Mesenteric fat pad (tissue), 1 donor: Measurements from ENCODE around the gene SLC38A3. TPM values are rescaled to one million over a fixed set of nuclear protein-coding genes. Genes with fewer than 3 reads are reported as not detected.

Experiments
- DNase-seq: peaks from one replicate; pipeline ENCODE4 v3.0.0-alpha.2; 2020; ENCODE audit warnings: low spot score
- microRNA-seq: library from miRNA; unstranded; fragments of <30 nt; microRNA quantifications from one replicate; pipeline ENCODE4 v1.2.0, GENCODE V29; 2020; ENCODE audit warnings: borderline number of aligned reads
- total RNA-seq: library from RNA; stranded (reverse); fragmentation: NEBNext Ultra II Directional; extraction: Animal tissue kit (Norgen Biotek cat#: 25700); gene quantifications from one replicate; pipeline ENCODE4 v1.2.1, GENCODE V29; 2021
- donor health status: DM: yes; HTN: yes; CAD: no.

SLC38A3 gene
- total RNA-seq, 1 donor from 2014 or later: 0.39 TPM

DNA sequence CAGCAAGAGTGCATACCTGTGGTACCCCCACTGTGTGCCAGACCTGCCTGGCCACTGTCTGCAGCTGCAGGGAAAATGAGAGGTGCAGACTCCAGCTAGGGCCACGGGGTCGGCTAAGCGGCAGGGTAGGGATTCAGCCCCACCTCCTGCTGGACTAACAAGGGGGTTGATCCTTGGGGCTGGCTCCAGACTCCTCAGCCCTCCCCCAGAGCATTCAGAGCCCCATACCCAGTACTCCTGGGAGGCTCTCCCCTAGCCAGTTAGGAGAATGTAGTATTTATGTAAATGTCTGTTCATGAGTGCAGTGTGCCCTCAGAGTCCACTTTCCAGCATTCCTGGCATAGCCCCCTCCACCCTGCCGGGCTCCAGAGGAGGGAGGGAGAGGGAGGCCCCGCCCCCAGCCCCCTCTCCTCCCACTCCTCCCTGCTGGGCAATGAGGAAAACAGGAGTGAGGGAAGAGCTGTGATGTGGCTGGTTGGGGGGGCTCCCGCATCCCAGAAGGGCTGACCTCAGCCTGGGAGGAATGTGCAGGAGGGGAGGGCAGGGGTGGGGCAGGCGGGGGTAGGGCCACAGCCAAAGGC lies 59.4 kb downstream of the SLC38A3 start:
- no peak for DNase-seq

GRCh38 chr3:50264964-50265485 lies 60.0 kb downstream of the SLC38A3 start:
- DNase-seq: no peak

DNA sequence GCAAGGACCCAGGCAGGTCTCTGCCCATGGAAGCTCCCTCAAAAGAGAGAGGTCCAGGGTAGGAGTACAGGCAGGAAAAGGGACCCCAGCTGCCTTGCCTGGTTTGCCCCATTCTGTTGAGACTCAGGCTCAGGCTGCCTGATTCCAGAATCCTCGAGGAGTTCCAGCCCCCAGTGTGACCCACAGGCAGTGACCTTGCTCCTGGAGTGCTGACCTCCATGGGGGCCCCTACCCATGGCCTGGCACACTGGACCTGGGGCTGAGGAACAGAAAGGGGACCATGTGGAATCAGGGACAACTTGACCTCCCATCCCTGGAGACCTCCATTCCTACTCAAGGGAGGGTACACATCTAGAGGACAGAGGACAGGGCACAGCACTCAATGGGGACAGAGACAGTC lies 60.5 kb downstream of the SLC38A3 start:
- DNase-seq: no peak

DNA sequence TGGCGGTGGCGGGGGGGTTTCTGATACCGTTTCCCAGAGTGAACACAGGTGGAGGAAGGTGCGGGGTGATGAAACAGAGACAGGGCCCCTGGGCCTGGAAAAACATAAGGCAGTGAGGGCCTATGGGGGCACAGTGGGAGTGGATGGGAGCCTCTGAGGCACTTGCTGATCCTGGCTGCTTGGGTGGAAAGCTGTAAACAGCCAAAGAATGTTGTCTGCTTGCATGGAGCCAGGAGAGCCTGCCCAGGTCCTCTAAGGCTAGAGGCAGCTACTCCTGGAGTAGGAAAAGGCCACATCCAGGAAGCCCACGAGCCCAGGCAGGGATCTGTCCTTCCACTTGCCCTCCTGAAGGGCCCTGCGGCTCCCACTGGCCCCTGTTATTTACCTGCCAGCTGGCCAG lies 60.9 kb downstream of the SLC38A3 start:
- DNase-seq: no peak

GRCh38 chr3:50266836-50267235 lies 61.8 kb downstream of the SLC38A3 start:
- no peak for DNase-seq

DNA sequence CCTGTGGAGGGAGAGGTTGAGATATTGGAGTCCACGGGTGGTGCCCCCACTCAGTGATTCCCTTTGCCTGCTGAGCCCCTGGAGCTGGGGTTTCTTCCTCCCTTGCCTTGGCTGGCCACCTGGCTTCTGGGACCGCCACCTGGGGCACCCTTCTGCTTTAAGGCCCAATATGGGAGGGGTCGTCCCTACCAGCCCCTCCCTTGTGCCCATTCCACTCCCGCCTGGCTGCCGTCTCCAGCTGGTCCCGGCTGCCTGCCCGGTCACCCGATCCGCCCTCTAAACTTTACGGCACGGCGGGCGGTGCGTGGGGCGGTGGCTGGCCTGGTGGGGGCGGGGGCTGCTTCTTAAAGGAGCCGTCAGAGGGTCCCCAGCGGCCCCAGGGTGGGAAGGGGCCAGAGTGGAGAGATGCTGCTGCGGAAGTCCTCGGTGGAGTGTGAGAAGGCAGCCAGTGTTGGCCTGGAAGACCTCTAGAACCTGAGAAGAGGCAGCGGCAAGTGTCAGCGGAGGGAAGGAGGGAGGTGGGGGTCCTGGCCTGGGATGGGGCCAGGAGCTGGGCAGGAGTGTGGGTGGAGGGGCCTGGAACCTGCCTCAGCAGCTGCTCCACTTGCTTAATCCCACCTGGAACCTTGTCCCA lies 62.3 kb downstream of the SLC38A3 start:
- DNase-seq: no peak

- DNase-seq: no peak
These were observed 63.2 kb downstream of the SLC38A3 start for GRCh38 chr3:50268276-50268675.

DNA sequence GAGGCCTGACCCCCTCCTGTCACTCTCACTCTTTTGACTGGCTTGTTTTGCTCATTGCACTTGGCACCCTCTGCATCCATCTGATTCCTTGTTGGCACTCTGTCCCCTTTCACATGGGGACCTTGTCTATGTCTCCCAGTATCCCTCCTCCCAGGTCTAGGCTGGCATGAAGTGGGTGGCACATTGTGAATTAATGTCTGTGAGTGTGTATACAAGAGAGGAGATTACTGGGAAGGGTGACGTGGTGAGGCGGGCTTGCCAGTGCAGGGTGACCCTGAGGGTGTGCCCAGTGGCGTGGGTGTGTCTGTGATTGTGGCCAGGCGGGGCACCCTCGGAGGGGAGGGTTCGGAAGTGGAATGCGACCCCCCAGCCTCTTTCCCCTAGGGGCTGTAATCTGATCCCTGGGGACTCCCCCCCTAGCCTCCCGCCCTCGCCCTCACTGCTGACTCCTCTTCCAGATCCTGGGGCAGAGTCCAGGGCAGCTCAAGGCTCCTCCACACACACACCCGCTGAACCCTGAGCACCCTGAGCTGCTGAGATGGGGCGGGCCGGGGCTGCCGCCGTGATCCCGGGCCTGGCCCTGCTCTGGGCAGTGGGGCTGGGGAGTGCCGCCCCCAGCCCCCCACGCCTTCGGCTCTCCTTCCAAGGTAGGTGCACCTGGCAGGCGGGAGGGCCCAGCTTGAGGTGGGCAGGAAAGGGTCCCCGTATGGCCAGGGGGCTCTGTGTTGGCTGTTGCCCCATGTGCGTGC lies 63.8 kb downstream of the SLC38A3 start, which contains the start of gene SEMA3B:
Gene SEMA3B (plus strand): TSS at position 445 of the 749 bp plus-strand sequence. CDS start 94 bp downstream, at position 539.
- no peak for DNase-seq

- no peak for DNase-seq
These were observed 64.4 kb downstream of the SLC38A3 start for GRCh38 chr3:50269460-50269859.

GRCh38 chr3:50269977-50270413 lies 64.9 kb downstream of the SLC38A3 start:
- no peak for DNase-seq

- DNase-seq: no peak
These were observed 65.6 kb downstream of the SLC38A3 start for GRCh38 chr3:50270422-50271224.

Small RNAs within 50 kb of the gene (microRNA-seq; reads per million reads assigned to microRNA genes)
- gene MIR566: not detected
- gene MIR5787: not detected

Other genes with a start within 250 kb of the SLC38A3 start
- gene RBM5, start 116.4 kb upstream of the SLC38A3 start, total RNA-seq: 132 TPM
- 51.5 TPM for gene SEMA3F, start 49.9 kb upstream of the SLC38A3 start, total RNA-seq
- not detected for gene GNAT1, start 13.7 kb upstream of the SLC38A3 start, total RNA-seq
- 309 TPM for gene GNAI2, start 30.9 kb downstream of the SLC38A3 start, total RNA-seq
- 22.1 TPM for gene SEMA3B, start 63.9 kb downstream of the SLC38A3 start, total RNA-seq
- not detected for gene LSMEM2, start 73.8 kb downstream of the SLC38A3 start, total RNA-seq
- gene IFRD2, start 87.2 kb downstream of the SLC38A3 start, total RNA-seq: 105 TPM
- gene HYAL3, start 94.1 kb downstream of the SLC38A3 start, total RNA-seq: 1.4 TPM
- gene NAA80, start 94.1 kb downstream of the SLC38A3 start, total RNA-seq: 10.2 TPM
- 11.2 TPM for gene HYAL1, start 98.3 kb downstream of the SLC38A3 start, total RNA-seq
- 118 TPM for gene HYAL2, start 117.5 kb downstream of the SLC38A3 start, total RNA-seq
- 27.4 TPM for gene TUSC2, start 123.0 kb downstream of the SLC38A3 start, total RNA-seq
- gene RASSF1, start 135.6 kb downstream of the SLC38A3 start, total RNA-seq: 45.3 TPM
- 0.71 TPM for gene ZMYND10, start 140.5 kb downstream of the SLC38A3 start, total RNA-seq
- 17.3 TPM for gene NPRL2, start 145.5 kb downstream of the SLC38A3 start, total RNA-seq
- gene CYB561D2, start 145.6 kb downstream of the SLC38A3 start, total RNA-seq: 18.1 TPM
- gene TMEM115, start 154.2 kb downstream of the SLC38A3 start, total RNA-seq: 45.6 TPM